Transverse colon (tissue), 4 donors: ENCODE results near the gene CDK5RAP1. TPM values are rescaled to one million over a fixed set of nuclear protein-coding genes. Genes with fewer than 3 reads are reported as not detected.
"Not testable (repeated sequence)": the region's sequence is repeated elsewhere in the genome, so short reads cannot be mapped to it uniquely, and the experiment has no call there.

ENCODE experiments used
- DNase-seq: peaks from one replicate; pipeline ENCODE4 v3.0.0-alpha.2; 2019
- H3K27ac ChIP-seq, 4 donors: fragments of 200-600 bp; sonication (generic); 2 replicates each; pipeline ENCODE4 v1.5.1; 2016 to 2018; ENCODE audit warnings: inconsistent platforms in 4 of 4
- H3K27me3 ChIP-seq: fragments of 200-600 bp; sonication (generic); 2 replicates; pipeline ENCODE4 v1.5.1; 2017; ENCODE audit warnings: inconsistent platforms
- H3K36me3 ChIP-seq, 4 donors: fragments of 200-600 bp; sonication (generic); 2 replicates each; pipeline ENCODE4 v1.5.1; 2017 to 2019; ENCODE audit warnings: inconsistent platforms in 4 of 4
- H3K4me1 ChIP-seq, 4 donors: fragments of 200-600 bp; sonication (generic); 2 replicates each; pipeline ENCODE4 v1.5.1; 2017 to 2020; ENCODE audit warnings: inconsistent platforms in 4 of 4
- H3K4me3 ChIP-seq, 4 donors: fragments of 200-600 bp; sonication (generic); 1 replicate in 1 of 4; 2 replicates in 3 of 4; pipeline versions ENCODE4 v1.5.1 to v1.6.1; 2017 to 2019; ENCODE audit warnings: inconsistent platforms in 4 of 4
- H3K9me3 ChIP-seq, 2 donors: fragments of 200-600 bp; sonication (generic); 2 replicates each; pipeline ENCODE4 v1.5.1; 2017 to 2019; ENCODE audit warnings: inconsistent platforms in 2 of 2
- EP300 ChIP-seq: sonication (generic); formaldehyde crosslinking; IDR thresholded peaks from one replicate; pipeline ENCODE4 v1.6.1; 2017; ENCODE audit warnings: antibody characterized with exemption, low read depth
- POLR2A ChIP-seq: fragments of 450-650 bp; IDR thresholded peaks from one replicate; pipeline ENCODE4 v1.6.1; 2016; ENCODE audit warnings: antibody characterized with exemption, mild to moderate bottlenecking, moderate library complexity
- POLR2AphosphoS5 ChIP-seq, 3 donors: sonication (generic); formaldehyde crosslinking; IDR thresholded peaks; one replicate each; pipeline ENCODE4 v1.6.1; 2016; ENCODE audit warnings: antibody characterized with exemption in 3 of 3
- WGBS, 2 donors: methylation state at CpG; one replicate each; pipeline ENCODE4 v1.1.5; 2018; ENCODE audit warnings: low coverage in 1 of 2; 5-methylcytosine and 5-hydroxymethylcytosine counted together
- in situ Hi-C, 4 donors: fragments of 200-750 bp; cut with MboI; loops; one replicate each; pipeline versions ENCODE4 v1.15.0 to v1.15.1; 2017; ENCODE audit warnings: low sequenced_read_pairs in 3 of 4, low pct_ligation_motif_present in 1 of 4, low pct_unique_long_range_greater_than_20kb in 1 of 4
- intact Hi-C: fragments of 100-400 bp; cut with DNase I; formaldehyde crosslinking; loops from one replicate; pipeline ENCODE4 v1.15.1; 2023; ENCODE audit warnings: low total_unique reads
- total RNA-seq, 4 donors: library from RNA; depleted of rRNA; stranded (reverse); fragments of >200 nt; gene quantifications; one replicate each; pipeline ENCODE4 v1.1.0, GENCODE V29; 2016
- TF ChIP-seq, protein P1 (sequence below), 5 experiments: fragments of 200-600 bp in 3 of 5; fragments of 450-650 bp in 2 of 5; sonication (generic) in 3 of 5; IDR thresholded peaks; 1 replicate in 2 of 5; 2 replicates in 3 of 5; pipeline ENCODE4 v1.5.1; 2016 to 2017; ENCODE audit warnings: antibody characterized with exemption in 5 of 5, inconsistent platforms in 3 of 5, mild to moderate bottlenecking in 2 of 5, moderate library complexity in 1 of 5

Gene CDK5RAP1
- total RNA-seq, 4 donors from 2014 or later: 8.6 to 21.3 (median 20.3) TPM

- WGBS, 2 donors: 91 to 98% methylated on average over 5 of the region's 5 CpGs
- intact Hi-C loops: no loop called here
- DNase-seq: no peak
- Histone ChIP-seq H3K4me1 (peaks cover 0 to 4% (median 0%) of the 10 kb centered on the region in 4 donors), H3K9me3 (no peaks in the 10 kb centered on the region), H3K27me3 (no peaks in the 10 kb centered on the region), H3K36me3 (no peaks in the 10 kb centered on the region), H3K4me3 (no peak overlapping the region), H3K27ac (peak overlapping the region in 2 of 4 donors; percentile 14 to 17)
- no peak for TF ChIP-seq POLR2A
- TF ChIP-seq EP300: no peak
- TF ChIP-seq, protein P1, sequence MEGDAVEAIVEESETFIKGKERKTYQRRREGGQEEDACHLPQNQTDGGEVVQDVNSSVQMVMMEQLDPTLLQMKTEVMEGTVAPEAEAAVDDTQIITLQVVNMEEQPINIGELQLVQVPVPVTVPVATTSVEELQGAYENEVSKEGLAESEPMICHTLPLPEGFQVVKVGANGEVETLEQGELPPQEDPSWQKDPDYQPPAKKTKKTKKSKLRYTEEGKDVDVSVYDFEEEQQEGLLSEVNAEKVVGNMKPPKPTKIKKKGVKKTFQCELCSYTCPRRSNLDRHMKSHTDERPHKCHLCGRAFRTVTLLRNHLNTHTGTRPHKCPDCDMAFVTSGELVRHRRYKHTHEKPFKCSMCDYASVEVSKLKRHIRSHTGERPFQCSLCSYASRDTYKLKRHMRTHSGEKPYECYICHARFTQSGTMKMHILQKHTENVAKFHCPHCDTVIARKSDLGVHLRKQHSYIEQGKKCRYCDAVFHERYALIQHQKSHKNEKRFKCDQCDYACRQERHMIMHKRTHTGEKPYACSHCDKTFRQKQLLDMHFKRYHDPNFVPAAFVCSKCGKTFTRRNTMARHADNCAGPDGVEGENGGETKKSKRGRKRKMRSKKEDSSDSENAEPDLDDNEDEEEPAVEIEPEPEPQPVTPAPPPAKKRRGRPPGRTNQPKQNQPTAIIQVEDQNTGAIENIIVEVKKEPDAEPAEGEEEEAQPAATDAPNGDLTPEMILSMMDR (IDR thresholded peaks at IDR 0.05): no peak
- no peak for TF ChIP-seq POLR2AphosphoS5 (IDR thresholded peaks at IDR 0.05)
- in situ Hi-C loops: no loop called here
These were observed 33.1 kb upstream of the CDK5RAP1 start for GRCh38 chr20:33434434-33434833.

GRCh38 chr20:33433465-33434234 lies 32.3 kb upstream of the CDK5RAP1 start:
- H3K27ac ChIP-seq: peak overlapping the region in 3 of 4 donors; percentile 9 to 21 (median 17)
- H3K27me3 ChIP-seq: no peaks in the 10 kb centered on the region
- no peak for TF ChIP-seq POLR2AphosphoS5 (IDR thresholded peaks at IDR 0.05)
- no peak for TF ChIP-seq POLR2A
- no peak for TF ChIP-seq EP300
- TF ChIP-seq, protein P1 (IDR thresholded peaks at IDR 0.05): no peak
- WGBS, 2 donors: 72% methylated on average over 8 of the region's 8 CpGs; no CpG with 5 or more reads in 1 of the 2 donors
- H3K36me3 ChIP-seq: no peaks in the 10 kb centered on the region
- in situ Hi-C loops: no loop called here
- H3K4me1 ChIP-seq: peaks cover 0 to 4% (median 0%) of the 10 kb centered on the region in 4 donors
- no peak for DNase-seq
- no peak overlapping the region for H3K4me3 ChIP-seq
- intact Hi-C loops: no loop called here
- no peaks in the 10 kb centered on the region for H3K9me3 ChIP-seq

- Histone ChIP-seq H3K27me3 (no peaks in the 10 kb centered on the region), H3K36me3 (no peaks in the 10 kb centered on the region), H3K9me3 (no peaks in the 10 kb centered on the region), H3K27ac (no peak overlapping the region), H3K4me3 (no peak overlapping the region), H3K4me1 (no peaks in the 10 kb centered on the region)
- no peak for TF ChIP-seq POLR2AphosphoS5 (IDR thresholded peaks at IDR 0.05)
- no peak for TF ChIP-seq EP300
- TF ChIP-seq, protein P1 (IDR thresholded peaks at IDR 0.05): no peak
- no peak for TF ChIP-seq POLR2A
- intact Hi-C loops (no loop called here), in situ Hi-C loops (no loop called here)
- DNase-seq: no peak
- 69% methylated on average over 5 of the region's 5 CpGs; no CpG with 5 or more reads in 1 of the 2 donors for WGBS, 2 donors
These were observed 30.6 kb upstream of the CDK5RAP1 start for GRCh38 chr20:33431797-33432381.

GRCh38 chr20:33423875-33424274 lies 22.6 kb upstream of the CDK5RAP1 start:
- DNase-seq, in situ Hi-C loops, H3K27me3 ChIP-seq, intact Hi-C loops, H3K4me1 ChIP-seq, H3K9me3 ChIP-seq, H3K36me3 ChIP-seq, H3K4me3 ChIP-seq: not testable (repeated sequence)
- WGBS, 2 donors: 83 to 88% methylated on average over 1 to 11 of the region's 11 CpGs
- peak overlapping the region; percentile 55 to 80 (median 70) for H3K27ac ChIP-seq
